SK-N-MC (cell line): ENCODE data around the gene RNF121.

Experiments
- DNase-seq: peaks from one replicate; pipeline ENCODE4 v3.0.0-alpha.2; 2011; ENCODE audit warnings: low read depth, low spot score
- H3K27ac ChIP-seq: fragments of 200-600 bp; sonication (generic); 2 replicates; pipeline ENCODE4 v1.5.1; 2016; ENCODE audit warnings: mixed run types
- H3K36me3 ChIP-seq: fragments of 200-600 bp; sonication (generic); 2 replicates; pipeline ENCODE4 v1.6.1; 2017; ENCODE audit warnings: antibody characterized with exemption, low read length, mixed read lengths; ENCODE audit not compliant: insufficient read depth
- H3K4me3 ChIP-seq: fragments of 200-600 bp; sonication (generic); 2 replicates; pipeline ENCODE4 v1.5.1; 2016
- H3K9ac ChIP-seq: fragments of 200-600 bp; sonication (generic); 2 replicates; pipeline ENCODE4 v1.8.0; 2017; ENCODE audit warnings: mixed run types, mixed read lengths; ENCODE audit not compliant: insufficient read length
- H3K9me3 ChIP-seq: fragments of 200-600 bp; sonication (generic); 2 replicates; pipeline ENCODE4 v1.6.1; 2017; ENCODE audit warnings: low read depth, mild to moderate bottlenecking, antibody characterized with exemption, low read length, moderate library complexity, mixed read lengths
- EZH2 ChIP-seq: fragments of 200-600 bp; sonication (generic); IDR thresholded peaks from one replicate; pipeline ENCODE4 v1.6.1; 2017; ENCODE audit warnings: antibody characterized with exemption
- FOXP2 ChIP-seq: optimal IDR thresholded peaks from 2 replicates; pipeline ENCODE3; 2011; ENCODE audit warnings: mild to moderate bottlenecking, moderate library complexity; ENCODE audit not compliant: insufficient read depth; ENCODE audit errors: extremely low read length, control extremely low read depth
- POLR2AphosphoS5 ChIP-seq: IDR thresholded peaks from 2 replicates; pipeline ENCODE4 v1.6.1; 2012; ENCODE audit warnings: mild to moderate bottlenecking, low read depth, low read length, borderline replicate concordance

The RNF121 gene

GRCh38 chr11:71913756-71914526 lies 14.9 kb upstream of the RNF121 start:
- peaks cover 25% of the 10 kb centered on the region for H3K36me3 ChIP-seq
- peak overlapping the region; percentile 67; the same call in 1 of the 2 replicates for H3K27ac ChIP-seq
- DNase-seq, result no peak
- no peaks in the 10 kb centered on the region for H3K9me3 ChIP-seq
- no peak overlapping the region for H3K4me3 ChIP-seq
- H3K9ac ChIP-seq, result no peak overlapping the region
- TF ChIP-seq FOXP2 (no peak), POLR2AphosphoS5 (no peak), EZH2 (no peak)

- H3K36me3 ChIP-seq, result peaks cover 25% of the 10 kb centered on the region
- no peak overlapping the region for H3K9ac ChIP-seq
- DNase-seq, result no peak
Measured at GRCh38 chr11:71914617-71915189, 14.1 kb upstream of the RNF121 start.

GRCh38 chr11:71917646-71918140 lies 11.2 kb upstream of the RNF121 start:
- H3K9me3 ChIP-seq, result no peaks in the 10 kb centered on the region
- DNase-seq, result no peak
- H3K4me3 ChIP-seq, result no peak overlapping the region
- no peak overlapping the region for H3K27ac ChIP-seq
- no peak overlapping the region for H3K9ac ChIP-seq
- peaks cover 25% of the 10 kb centered on the region for H3K36me3 ChIP-seq
- no peak for TF ChIP-seq FOXP2
- no peak for TF ChIP-seq EZH2
- TF ChIP-seq POLR2AphosphoS5, result no peak

More at GRCh38 chr11:71914617-71915189, 14.1 kb upstream of the RNF121 start:
- no peaks in the 10 kb centered on the region for H3K9me3 ChIP-seq
- TF ChIP-seq FOXP2 (no peak), POLR2AphosphoS5 (no peak), EZH2 (no peak)
- H3K4me3 ChIP-seq, result no peak overlapping the region
- H3K27ac ChIP-seq, result no peak overlapping the region; the same call in 1 of the 2 replicates

- Histone ChIP-seq H3K27ac (peak within 1 kb of the TSS; percentile 94), H3K36me3 (peaks cover 8% of the 10 kb centered on the region; the same call in 1 of the 2 replicates), H3K4me3 (peak within 1 kb of the TSS; percentile 86), H3K9me3 (no peaks in the 10 kb centered on the region), H3K9ac (peak within 1 kb of the TSS; percentile 88)
- TF ChIP-seq POLR2AphosphoS5 (peak; percentile 34; the same call in 1 of the 2 replicates), FOXP2 (no peak)
- DNase-seq, result peak; percentile 69
Measured at GRCh38 chr11:71927820-71928736, 768 bp upstream of the RNF121 start, which contains the start of gene XNDC1N. Gene XNDC1N, minus strand, starts transcription at chr11:71928594. Its CDS starts 5,241 bp downstream, at chr11:71923353.

GRCh38 chr11:71929491-71929890 lies 645 bp downstream of the RNF121 start:
- peak overlapping the region; percentile 86 for H3K4me3 ChIP-seq
- peak overlapping the region; percentile 88 for H3K9ac ChIP-seq
- H3K9me3 ChIP-seq, result no peaks in the 10 kb centered on the region
- no peak overlapping the region for H3K27ac ChIP-seq
- peaks cover 8% of the 10 kb centered on the region; the same call in 1 of the 2 replicates for H3K36me3 ChIP-seq
- no peak for DNase-seq
- TF ChIP-seq POLR2AphosphoS5 (no peak), EZH2 (no peak), FOXP2 (no peak)

GRCh38 chr11:71930556-71931244 lies 1.9 kb downstream of the RNF121 start:
- H3K9ac ChIP-seq, result no peak overlapping the region
- TF ChIP-seq POLR2AphosphoS5 (no peak), FOXP2 (no peak), EZH2 (no peak)
- H3K36me3 ChIP-seq, result 0 out of 2 replicates have a peak, but pooled peaks cover 8% of the 10 kb centered on the region
- H3K4me3 ChIP-seq, result no peak overlapping the region; the same call in 1 of the 2 replicates
- H3K9me3 ChIP-seq, result no peaks in the 10 kb centered on the region
- DNase-seq, result no peak
- H3K27ac ChIP-seq, result no peak overlapping the region

GRCh38 chr11:71931245-71931602 lies 2.4 kb downstream of the RNF121 start:
- no peak for DNase-seq
- no peaks in the 10 kb centered on the region for H3K9me3 ChIP-seq
- 0 out of 2 replicates have a peak, but pooled peaks cover 3% of the 10 kb centered on the region for H3K36me3 ChIP-seq
- H3K4me3 ChIP-seq, result no peak overlapping the region
- H3K27ac ChIP-seq, result no peak overlapping the region
- TF ChIP-seq EZH2 (no peak), FOXP2 (no peak), POLR2AphosphoS5 (no peak)
- H3K9ac ChIP-seq, result no peak overlapping the region
